Bronchial epithelial cell (primary cell): ENCODE measurements around the gene PEX6. TPM values are rescaled to one million over a fixed set of nuclear protein-coding genes. Genes with fewer than 3 reads are reported as not detected.

Experiments used
- DNase-seq: peaks from one replicate; pipeline ENCODE4 v3.0.0-alpha.2; 2010; ENCODE audit warnings: low read depth
- FAIRE-seq: peaks from 2 replicates; lab custom pipeline; 2011; peaks lifted over from hg19 to GRCh38; lab: Jason Lieb, UNC
- H3K27me3 ChIP-seq: 2 replicates; pipeline ENCODE4 v1.5.1; 2011; ENCODE audit warnings: low read length; ENCODE audit not compliant: control insufficient read depth, insufficient read depth
- H3K36me3 ChIP-seq: 2 replicates; pipeline ENCODE4 v1.5.1; 2011; ENCODE audit warnings: low read length; ENCODE audit not compliant: control insufficient read depth, insufficient read depth
- H3K4me3 ChIP-seq: 2 replicates; pipeline ENCODE4 v1.5.1; 2011; ENCODE audit warnings: mild to moderate bottlenecking, low read depth, low read length, control low read depth
- CTCF ChIP-seq: IDR thresholded peaks from 2 replicates; pipeline ENCODE4 v1.5.1; 2011; ENCODE audit warnings: mild to moderate bottlenecking, moderate library complexity, low read length, control low read depth, inconsistent platforms; ENCODE audit not compliant: insufficient read depth, severe bottlenecking
- total RNA-seq: library from RNA; depleted of rRNA; stranded (reverse); fragments of >200 nt; gene quantifications from 2 replicates; pipeline ENCODE4 v1.2.1, GENCODE V29; 2014

PEX6 gene
- total RNA-seq, 1 donor from 2014 or later = 25.0 TPM

- Histone ChIP-seq H3K4me3 (no peak overlapping the region), H3K27me3 (no peaks in the 10 kb centered on the region), H3K36me3 (peaks cover 22% of the 10 kb centered on the region)
- DNase-seq (no peak), FAIRE-seq (peak; percentile 58)
- TF ChIP-seq CTCF = no peak
Measured at GRCh38 chr6:42962502-42963178, 16.3 kb downstream of the PEX6 start.

GRCh38 chr6:42962096-42962495 is 16.9 kb downstream of the PEX6 start:
- Histone ChIP-seq H3K4me3 (no peak overlapping the region), H3K27me3 (no peaks in the 10 kb centered on the region), H3K36me3 (peaks cover 20% of the 10 kb centered on the region)
- no peak for TF ChIP-seq CTCF
- FAIRE-seq = no peak
- DNase-seq = no peak

- Histone ChIP-seq H3K27me3 (no peaks in the 10 kb centered on the region), H3K4me3 (peak overlapping the region; percentile 37), H3K36me3 (peaks cover 16% of the 10 kb centered on the region)
- no peak for TF ChIP-seq CTCF
- DNase-seq (no peak), FAIRE-seq (no peak)
Measured at GRCh38 chr6:42961020-42961470, 17.9 kb downstream of the PEX6 start.

- Histone ChIP-seq H3K36me3 (peaks cover 14% of the 10 kb centered on the region), H3K4me3 (peak within 1 kb of the TSS; percentile 37), H3K27me3 (no peaks in the 10 kb centered on the region)
- TF ChIP-seq CTCF = no peak
- FAIRE-seq = no peak
- DNase-seq = peak; percentile 57
Measured at GRCh38 chr6:42960243-42961019, 18.6 kb downstream of the PEX6 start, which contains the start of gene GNMT. Gene GNMT (plus strand): TSS chr6:42960754. CDS start chr6:42960768, 14 bp downstream.

- H3K4me3 ChIP-seq = peak overlapping the region; percentile 37
- H3K36me3 ChIP-seq = peaks cover 10% of the 10 kb centered on the region
- FAIRE-seq = no peak
- no peaks in the 10 kb centered on the region for H3K27me3 ChIP-seq
- DNase-seq = no peak
- no peak for TF ChIP-seq CTCF
Measured at GRCh38 chr6:42959917-42960242, 19.1 kb downstream of the PEX6 start.
